ENCODE measurements around the gene MSI2.

Gene MSI2

DNA sequence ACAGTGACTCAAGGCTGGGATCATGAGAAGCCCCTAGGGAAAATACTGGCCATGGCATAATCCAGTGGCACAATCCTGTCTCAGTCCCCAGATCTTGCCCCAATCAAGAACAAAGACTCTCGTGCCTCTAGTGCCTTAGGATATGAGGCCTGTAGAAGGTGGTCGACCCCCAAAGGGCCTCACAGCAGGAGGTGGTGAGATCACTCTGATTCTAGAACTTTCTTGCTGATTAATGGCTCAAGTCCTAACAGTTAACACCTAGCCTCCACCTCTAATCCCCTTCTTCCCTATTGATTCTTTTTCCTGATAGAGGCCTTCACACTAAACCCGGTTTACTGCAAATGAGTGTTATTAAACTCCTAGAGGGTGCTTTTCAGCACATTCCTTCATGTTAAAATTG is 312.0 kb downstream of the MSI2 start:
- no peaks in the 10 kb centered on the region for H3K27me3 ChIP-seq (ENCODE audit: insufficient read depth, low read length, poor library complexity, severe bottlenecking)

DNA sequence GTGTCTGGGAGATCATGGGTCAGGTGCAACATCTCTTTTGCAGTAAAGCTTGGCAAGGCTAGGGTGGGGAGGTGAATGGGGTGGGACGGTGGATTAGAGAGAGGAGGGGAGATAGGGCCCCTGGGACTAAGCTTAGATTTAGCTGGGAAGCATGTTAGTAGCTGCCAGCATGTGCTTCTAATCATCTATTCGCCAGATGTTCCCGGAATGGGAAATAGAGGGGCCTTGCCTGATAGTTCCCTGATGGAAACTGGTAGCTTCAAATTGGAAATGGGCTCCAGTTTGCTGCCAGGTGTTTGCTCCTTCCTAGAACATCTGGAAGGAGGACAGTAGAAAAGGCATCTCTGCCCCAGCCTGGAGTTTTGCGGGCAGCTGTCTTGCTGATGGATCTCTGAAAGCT is 312.7 kb downstream of the MSI2 start:
- Histone ChIP-seq H3K9ac (ENCODE audit: low read depth, low read length, poor library complexity, severe bottlenecking) (no peak overlapping the region), H3K27me3 (ENCODE audit: insufficient read depth, low read length, poor library complexity, severe bottlenecking) (no peaks in the 10 kb centered on the region), H3K79me2 (ENCODE audit: insufficient read depth, low read length) (peaks cover 92% of the 10 kb centered on the region; the same call in 1 of the 2 replicates), H4K20me1 (ENCODE audit: insufficient read depth, low read length, poor library complexity, severe bottlenecking) (peaks cover 16% of the 10 kb centered on the region), H3K4me2 (ENCODE audit: low read depth, low read length, poor library complexity, severe bottlenecking) (no peak overlapping the region), H2AFZ (ENCODE audit: low read length) (no peak overlapping the region), H3K9me3 (ENCODE audit: insufficient read depth, low read depth, low read length) (no peaks in the 10 kb centered on the region), H3K9me2 (replicated peaks; ENCODE audit: low read depth, low read length) (no peaks in the 10 kb centered on the region), H3K4me3 (ENCODE audit: low read length, poor library complexity, severe bottlenecking) (no peak overlapping the region), H3K4me1 (ENCODE audit: insufficient read depth, low read length, poor library complexity, severe bottlenecking) (no peaks in the 10 kb centered on the region), H3K36me3 (ENCODE audit: insufficient read depth, low read length) (peaks cover 88% of the 10 kb centered on the region; the same call in 1 of the 2 replicates), H3F3A (ENCODE audit: low read depth) (no peaks in the 10 kb centered on the region)
- TF ChIP-seq, protein P1, sequence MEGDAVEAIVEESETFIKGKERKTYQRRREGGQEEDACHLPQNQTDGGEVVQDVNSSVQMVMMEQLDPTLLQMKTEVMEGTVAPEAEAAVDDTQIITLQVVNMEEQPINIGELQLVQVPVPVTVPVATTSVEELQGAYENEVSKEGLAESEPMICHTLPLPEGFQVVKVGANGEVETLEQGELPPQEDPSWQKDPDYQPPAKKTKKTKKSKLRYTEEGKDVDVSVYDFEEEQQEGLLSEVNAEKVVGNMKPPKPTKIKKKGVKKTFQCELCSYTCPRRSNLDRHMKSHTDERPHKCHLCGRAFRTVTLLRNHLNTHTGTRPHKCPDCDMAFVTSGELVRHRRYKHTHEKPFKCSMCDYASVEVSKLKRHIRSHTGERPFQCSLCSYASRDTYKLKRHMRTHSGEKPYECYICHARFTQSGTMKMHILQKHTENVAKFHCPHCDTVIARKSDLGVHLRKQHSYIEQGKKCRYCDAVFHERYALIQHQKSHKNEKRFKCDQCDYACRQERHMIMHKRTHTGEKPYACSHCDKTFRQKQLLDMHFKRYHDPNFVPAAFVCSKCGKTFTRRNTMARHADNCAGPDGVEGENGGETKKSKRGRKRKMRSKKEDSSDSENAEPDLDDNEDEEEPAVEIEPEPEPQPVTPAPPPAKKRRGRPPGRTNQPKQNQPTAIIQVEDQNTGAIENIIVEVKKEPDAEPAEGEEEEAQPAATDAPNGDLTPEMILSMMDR (conservative IDR thresholded peaks at IDR 0.05; ENCODE audit: low read length): no peak
- TF ChIP-seq EZH2phosphoT487 (IDR thresholded peaks at IDR 0.05; ENCODE audit: borderline replicate concordance): no peak

More for the DNA sequence above, 312.0 kb downstream of the MSI2 start:
- H3K9me3 ChIP-seq (ENCODE audit: insufficient read depth, low read depth, low read length): no peaks in the 10 kb centered on the region
- peaks cover 18% of the 10 kb centered on the region for H4K20me1 ChIP-seq (ENCODE audit: insufficient read depth, low read length, poor library complexity, severe bottlenecking)
- no peak for TF ChIP-seq EZH2phosphoT487 (IDR thresholded peaks at IDR 0.05; ENCODE audit: borderline replicate concordance)
- TF ChIP-seq, protein P1 (conservative IDR thresholded peaks at IDR 0.05; ENCODE audit: low read length): no peak
- H3K4me3 ChIP-seq (ENCODE audit: low read length, poor library complexity, severe bottlenecking): no peak overlapping the region
- no peak overlapping the region for H3K4me2 ChIP-seq (ENCODE audit: low read depth, low read length, poor library complexity, severe bottlenecking)
- H3K79me2 ChIP-seq (ENCODE audit: insufficient read depth, low read length): peaks cover 92% of the 10 kb centered on the region; the same call in 1 of the 2 replicates
- H3K9me2 ChIP-seq (replicated peaks; ENCODE audit: low read depth, low read length): no peaks in the 10 kb centered on the region
- no peak overlapping the region for H2AFZ ChIP-seq (ENCODE audit: low read length)
- no peaks in the 10 kb centered on the region for H3K4me1 ChIP-seq (ENCODE audit: insufficient read depth, low read length, poor library complexity, severe bottlenecking)
- H3F3A ChIP-seq (ENCODE audit: low read depth): no peaks in the 10 kb centered on the region
- H3K36me3 ChIP-seq (ENCODE audit: insufficient read depth, low read length): peaks cover 90% of the 10 kb centered on the region; the same call in 1 of the 2 replicates
- H3K9ac ChIP-seq (ENCODE audit: low read depth, low read length, poor library complexity, severe bottlenecking): no peak overlapping the region

DNA sequence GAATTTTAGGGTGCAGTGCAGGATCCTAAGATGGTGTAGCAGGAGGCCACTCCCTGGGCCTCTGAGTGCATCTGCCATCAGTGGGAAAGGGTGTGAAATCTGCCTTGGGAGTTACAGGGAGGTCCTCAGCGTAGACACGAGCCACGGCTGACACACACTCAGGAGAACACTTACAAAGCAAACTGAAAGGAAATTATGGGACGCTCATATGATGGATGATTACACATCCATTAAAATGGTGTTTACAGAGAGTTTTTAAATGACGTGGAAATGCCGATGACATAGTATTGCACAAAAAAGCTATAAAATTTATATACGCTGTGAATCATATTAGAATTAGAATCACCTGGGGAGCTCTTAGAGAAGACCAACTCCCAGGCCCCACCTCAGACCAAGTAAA is 313.5 kb downstream of the MSI2 start:
- Histone ChIP-seq H2AFZ (ENCODE audit: low read length) (no peak overlapping the region), H3K9me3 (ENCODE audit: insufficient read depth, low read depth, low read length) (no peaks in the 10 kb centered on the region), H3K4me3 (ENCODE audit: low read length, poor library complexity, severe bottlenecking) (no peak overlapping the region), H3K9me2 (replicated peaks; ENCODE audit: low read depth, low read length) (no peaks in the 10 kb centered on the region), H3F3A (ENCODE audit: low read depth) (no peaks in the 10 kb centered on the region), H3K36me3 (ENCODE audit: insufficient read depth, low read length) (peaks cover 85% of the 10 kb centered on the region; the same call in 1 of the 2 replicates), H3K27me3 (ENCODE audit: insufficient read depth, low read length, poor library complexity, severe bottlenecking) (no peaks in the 10 kb centered on the region), H3K79me2 (ENCODE audit: insufficient read depth, low read length) (peaks cover 90% of the 10 kb centered on the region; the same call in 1 of the 2 replicates), H3K4me1 (ENCODE audit: insufficient read depth, low read length, poor library complexity, severe bottlenecking) (no peaks in the 10 kb centered on the region), H3K9ac (ENCODE audit: low read depth, low read length, poor library complexity, severe bottlenecking) (no peak overlapping the region), H4K20me1 (ENCODE audit: insufficient read depth, low read length, poor library complexity, severe bottlenecking) (peaks cover 14% of the 10 kb centered on the region), H3K4me2 (ENCODE audit: low read depth, low read length, poor library complexity, severe bottlenecking) (no peak overlapping the region)
- TF ChIP-seq, protein P1 (conservative IDR thresholded peaks at IDR 0.05; ENCODE audit: low read length): no peak
- no peak for TF ChIP-seq EZH2phosphoT487 (IDR thresholded peaks at IDR 0.05; ENCODE audit: borderline replicate concordance)
